ENCODE measurements around the gene FAM13B. TPM values are rescaled to one million over a fixed set of nuclear protein-coding genes. Genes with fewer than 3 reads are reported as not detected.

FAM13B gene
- total and polyA plus RNA-seq, 10 of the 15 experiments (the other 5 are each of a cell fraction or from before 2014, with no cell fraction given) = 3.6 to 30.0 (median 20.3) TPM

DNA sequence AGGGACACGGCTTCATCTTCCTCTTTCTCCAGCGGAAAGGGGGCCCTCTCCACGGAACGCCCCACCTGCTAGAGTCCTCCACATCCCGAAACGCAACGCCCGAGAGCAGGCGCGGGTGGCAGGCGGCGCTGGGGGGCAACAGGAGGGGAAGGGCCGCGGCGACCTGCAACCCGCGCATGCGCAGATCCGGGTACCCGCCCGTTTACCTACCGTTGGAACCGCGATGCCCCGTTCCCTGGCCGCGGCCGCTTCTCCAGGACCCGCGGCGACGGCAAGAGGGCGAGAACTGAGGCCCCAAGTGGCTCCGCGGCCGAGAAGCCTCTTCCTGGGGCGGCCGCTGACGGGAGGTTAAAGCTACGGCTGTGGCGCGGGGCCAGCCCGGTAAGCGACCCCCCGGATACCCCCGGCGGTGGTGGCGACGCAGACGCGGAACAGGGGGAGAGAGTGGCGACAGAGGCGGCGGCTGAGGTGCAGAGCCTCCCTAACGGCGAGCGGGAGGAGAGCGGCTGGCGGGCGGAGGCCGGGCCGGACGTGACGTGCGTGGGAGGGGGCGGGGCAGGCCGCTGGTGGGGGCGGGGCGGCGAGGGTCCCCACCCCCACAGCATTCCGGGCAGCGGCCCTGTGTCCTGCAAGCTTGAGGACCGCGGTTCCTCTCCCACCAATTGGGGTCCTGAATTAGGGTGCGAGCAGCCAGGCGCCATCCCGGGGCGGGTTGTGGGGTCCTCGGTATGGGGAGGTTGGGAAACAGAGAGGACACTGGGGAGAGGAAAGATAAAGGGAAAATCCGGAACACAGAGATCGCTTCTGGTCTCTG lies at the start of gene FAM13B (continued):
- TF ChIP-seq, protein P1, sequence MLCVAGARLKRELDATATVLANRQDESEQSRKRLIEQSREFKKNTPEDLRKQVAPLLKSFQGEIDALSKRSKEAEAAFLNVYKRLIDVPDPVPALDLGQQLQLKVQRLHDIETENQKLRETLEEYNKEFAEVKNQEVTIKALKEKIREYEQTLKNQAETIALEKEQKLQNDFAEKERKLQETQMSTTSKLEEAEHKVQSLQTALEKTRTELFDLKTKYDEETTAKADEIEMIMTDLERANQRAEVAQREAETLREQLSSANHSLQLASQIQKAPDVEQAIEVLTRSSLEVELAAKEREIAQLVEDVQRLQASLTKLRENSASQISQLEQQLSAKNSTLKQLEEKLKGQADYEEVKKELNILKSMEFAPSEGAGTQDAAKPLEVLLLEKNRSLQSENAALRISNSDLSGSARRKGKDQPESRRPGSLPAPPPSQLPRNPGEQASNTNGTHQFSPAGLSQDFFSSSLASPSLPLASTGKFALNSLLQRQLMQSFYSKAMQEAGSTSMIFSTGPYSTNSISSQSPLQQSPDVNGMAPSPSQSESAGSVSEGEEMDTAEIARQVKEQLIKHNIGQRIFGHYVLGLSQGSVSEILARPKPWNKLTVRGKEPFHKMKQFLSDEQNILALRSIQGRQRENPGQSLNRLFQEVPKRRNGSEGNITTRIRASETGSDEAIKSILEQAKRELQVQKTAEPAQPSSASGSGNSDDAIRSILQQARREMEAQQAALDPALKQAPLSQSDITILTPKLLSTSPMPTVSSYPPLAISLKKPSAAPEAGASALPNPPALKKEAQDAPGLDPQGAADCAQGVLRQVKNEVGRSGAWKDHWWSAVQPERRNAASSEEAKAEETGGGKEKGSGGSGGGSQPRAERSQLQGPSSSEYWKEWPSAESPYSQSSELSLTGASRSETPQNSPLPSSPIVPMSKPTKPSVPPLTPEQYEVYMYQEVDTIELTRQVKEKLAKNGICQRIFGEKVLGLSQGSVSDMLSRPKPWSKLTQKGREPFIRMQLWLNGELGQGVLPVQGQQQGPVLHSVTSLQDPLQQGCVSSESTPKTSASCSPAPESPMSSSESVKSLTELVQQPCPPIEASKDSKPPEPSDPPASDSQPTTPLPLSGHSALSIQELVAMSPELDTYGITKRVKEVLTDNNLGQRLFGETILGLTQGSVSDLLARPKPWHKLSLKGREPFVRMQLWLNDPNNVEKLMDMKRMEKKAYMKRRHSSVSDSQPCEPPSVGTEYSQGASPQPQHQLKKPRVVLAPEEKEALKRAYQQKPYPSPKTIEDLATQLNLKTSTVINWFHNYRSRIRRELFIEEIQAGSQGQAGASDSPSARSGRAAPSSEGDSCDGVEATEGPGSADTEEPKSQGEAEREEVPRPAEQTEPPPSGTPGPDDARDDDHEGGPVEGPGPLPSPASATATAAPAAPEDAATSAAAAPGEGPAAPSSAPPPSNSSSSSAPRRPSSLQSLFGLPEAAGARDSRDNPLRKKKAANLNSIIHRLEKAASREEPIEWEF (IDR thresholded peaks at IDR 0.05; ENCODE audit: insufficient replicate concordance, low read depth, low read length) = no peak
- TF ChIP-seq MYB (IDR thresholded peaks at IDR 0.05; ENCODE audit: borderline replicate concordance, low read depth, low read length) (no peak), MXI1 (IDR thresholded peaks at IDR 0.05; ENCODE audit: low read depth, low read length) (no peak; the same call in 1 of the 2 replicates), NRF1 (conservative IDR thresholded peaks at IDR 0.05; ENCODE audit: low read depth, low read length) (peak; percentile 47), JUND (IDR thresholded peaks at IDR 0.05; ENCODE audit: low read depth, low read length) (no peak), YBX1 (IDR thresholded peaks at IDR 0.05) (no peak), RUNX3 (IDR thresholded peaks at IDR 0.05; ENCODE audit: low read length) (no peak), BRCA1 (IDR thresholded peaks at IDR 0.05; ENCODE audit: low read depth, low read length) (no peak), SPI1 (IDR thresholded peaks at IDR 0.05; ENCODE audit: borderline replicate concordance, insufficient read depth, low read depth, low read length) (no peak), EP300 (IDR thresholded peaks at IDR 0.05; ENCODE audit: borderline replicate concordance in 1 of 2, control insufficient read depth in 1 of 2, low read depth in 2 of 2, low read length in 2 of 2) (no peak), YY1 (IDR thresholded peaks at IDR 0.05; ENCODE audit: low read depth, low read length) (peak; percentile 35; the same call in 1 of the 2 replicates), ETV6 (conservative IDR thresholded peaks at IDR 0.05 in 1 of 2, IDR thresholded peaks at IDR 0.05 in 1 of 2; ENCODE audit: borderline replicate concordance in 1 of 2, low read depth in 1 of 2) (no peak), JUNB (IDR thresholded peaks at IDR 0.05) (no peak)
- TF ChIP-seq, protein P2, sequence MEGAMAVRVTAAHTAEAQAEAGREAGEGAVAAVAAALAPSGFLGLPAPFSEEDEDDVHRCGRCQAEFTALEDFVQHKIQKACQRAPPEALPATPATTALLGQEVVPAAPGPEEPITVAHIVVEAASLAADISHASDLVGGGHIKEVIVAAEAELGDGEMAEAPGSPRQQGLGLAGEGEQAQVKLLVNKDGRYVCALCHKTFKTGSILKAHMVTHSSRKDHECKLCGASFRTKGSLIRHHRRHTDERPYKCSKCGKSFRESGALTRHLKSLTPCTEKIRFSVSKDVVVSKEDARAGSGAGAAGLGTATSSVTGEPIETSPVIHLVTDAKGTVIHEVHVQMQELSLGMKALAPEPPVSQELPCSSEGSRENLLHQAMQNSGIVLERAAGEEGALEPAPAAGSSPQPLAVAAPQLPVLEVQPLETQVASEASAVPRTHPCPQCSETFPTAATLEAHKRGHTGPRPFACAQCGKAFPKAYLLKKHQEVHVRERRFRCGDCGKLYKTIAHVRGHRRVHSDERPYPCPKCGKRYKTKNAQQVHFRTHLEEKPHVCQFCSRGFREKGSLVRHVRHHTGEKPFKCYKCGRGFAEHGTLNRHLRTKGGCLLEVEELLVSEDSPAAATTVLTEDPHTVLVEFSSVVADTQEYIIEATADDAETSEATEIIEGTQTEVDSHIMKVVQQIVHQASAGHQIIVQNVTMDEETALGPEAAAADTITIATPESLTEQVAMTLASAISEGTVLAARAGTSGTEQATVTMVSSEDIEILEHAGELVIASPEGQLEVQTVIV (IDR thresholded peaks at IDR 0.05; ENCODE audit: borderline replicate concordance, partially characterized antibody) = no peak
- TF ChIP-seq, protein P3, sequence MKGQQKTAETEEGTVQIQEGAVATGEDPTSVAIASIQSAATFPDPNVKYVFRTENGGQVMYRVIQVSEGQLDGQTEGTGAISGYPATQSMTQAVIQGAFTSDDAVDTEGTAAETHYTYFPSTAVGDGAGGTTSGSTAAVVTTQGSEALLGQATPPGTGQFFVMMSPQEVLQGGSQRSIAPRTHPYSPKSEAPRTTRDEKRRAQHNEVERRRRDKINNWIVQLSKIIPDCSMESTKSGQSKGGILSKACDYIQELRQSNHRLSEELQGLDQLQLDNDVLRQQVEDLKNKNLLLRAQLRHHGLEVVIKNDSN (IDR thresholded peaks at IDR 0.05; ENCODE audit: borderline replicate concordance, extremely low read length, insufficient read depth, low read depth, low read length) = no peak
- TF ChIP-seq, protein P4, sequence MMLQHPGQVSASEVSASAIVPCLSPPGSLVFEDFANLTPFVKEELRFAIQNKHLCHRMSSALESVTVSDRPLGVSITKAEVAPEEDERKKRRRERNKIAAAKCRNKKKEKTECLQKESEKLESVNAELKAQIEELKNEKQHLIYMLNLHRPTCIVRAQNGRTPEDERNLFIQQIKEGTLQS (IDR thresholded peaks at IDR 0.05; ENCODE audit: borderline replicate concordance, extremely low read depth, low read depth, low read length) = no peak
- TF ChIP-seq, protein P5, sequence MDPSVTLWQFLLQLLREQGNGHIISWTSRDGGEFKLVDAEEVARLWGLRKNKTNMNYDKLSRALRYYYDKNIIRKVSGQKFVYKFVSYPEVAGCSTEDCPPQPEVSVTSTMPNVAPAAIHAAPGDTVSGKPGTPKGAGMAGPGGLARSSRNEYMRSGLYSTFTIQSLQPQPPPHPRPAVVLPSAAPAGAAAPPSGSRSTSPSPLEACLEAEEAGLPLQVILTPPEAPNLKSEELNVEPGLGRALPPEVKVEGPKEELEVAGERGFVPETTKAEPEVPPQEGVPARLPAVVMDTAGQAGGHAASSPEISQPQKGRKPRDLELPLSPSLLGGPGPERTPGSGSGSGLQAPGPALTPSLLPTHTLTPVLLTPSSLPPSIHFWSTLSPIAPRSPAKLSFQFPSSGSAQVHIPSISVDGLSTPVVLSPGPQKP (IDR thresholded peaks at IDR 0.05; ENCODE audit: low read depth, low read length) = no peak

All from GM12878 (cell line).